Erythroblast (primary cell): ENCODE results near the gene NT5DC2.

Experiments
- DNase-seq, 2 experiments: peaks; one replicate each; lab custom pipeline; 2025; lab: John Stamatoyannopoulos, UW
- GATA1 ChIP-seq: IDR thresholded peaks from 2 replicates; pipeline ENCODE4 v1.6.1; 2011; ENCODE audit warnings: low read depth, mild to moderate bottlenecking, control low read depth, low read length, moderate library complexity
- POLR2A ChIP-seq: IDR thresholded peaks from 2 replicates; pipeline ENCODE4 v1.6.1; 2011; ENCODE audit warnings: mild to moderate bottlenecking, low read length

The NT5DC2 gene

GRCh38 chr3:52547143-52547542, 13.5 kb upstream of the NT5DC2 start:
- no peak for DNase-seq
- TF ChIP-seq POLR2A (no peak), GATA1 (no peak)

GRCh38 chr3:52546111-52546901, 12.6 kb upstream of the NT5DC2 start:
- TF ChIP-seq GATA1 (no peak), POLR2A (no peak)
- DNase-seq: no peak

- TF ChIP-seq GATA1: no peak
- TF ChIP-seq POLR2A: no peak
- no peak for DNase-seq
Measured at GRCh38 chr3:52544937-52545336, 11.3 kb upstream of the NT5DC2 start.

- no peak for TF ChIP-seq POLR2A
- TF ChIP-seq GATA1: no peak
- no peak for DNase-seq
Measured at GRCh38 chr3:52541050-52541449, 7.4 kb upstream of the NT5DC2 start.

GRCh38 chr3:52539010-52539653, 5.5 kb upstream of the NT5DC2 start:
- no peak for DNase-seq
- TF ChIP-seq GATA1 (no peak), POLR2A (no peak)

- no peak for DNase-seq
- TF ChIP-seq POLR2A (no peak), GATA1 (no peak)
Measured at GRCh38 chr3:52537726-52538421, 4.2 kb upstream of the NT5DC2 start.

- TF ChIP-seq GATA1 (no peak), POLR2A (no peak)
- DNase-seq: peak in 1 of 2 experiments; percentile 73
Measured at GRCh38 chr3:52537165-52537620, 3.5 kb upstream of the NT5DC2 start.

- peak; percentile 99 for DNase-seq
- TF ChIP-seq GATA1: no peak
- peak; percentile 92 for TF ChIP-seq POLR2A
Measured at GRCh38 chr3:52536369-52537164, 2.9 kb upstream of the NT5DC2 start, which contains the start of gene UQCC5. Gene UQCC5 (plus strand): TSS chr3:52536605. CDS start chr3:52536756, 151 bp downstream.

GRCh38 chr3:52536112-52536368, 2.4 kb upstream of the NT5DC2 start:
- no peak for DNase-seq
- no peak for TF ChIP-seq POLR2A
- no peak for TF ChIP-seq GATA1

GRCh38 chr3:52535411-52536111, 1.9 kb upstream of the NT5DC2 start:
- DNase-seq: peak in 1 of 2 experiments; percentile 32
- TF ChIP-seq GATA1 (no peak), POLR2A (no peak)

GRCh38 chr3:52534281-52535183, 875 bp upstream of the NT5DC2 start:
- TF ChIP-seq GATA1: no peak
- no peak for TF ChIP-seq POLR2A
- DNase-seq: peak; percentile 37 to 43

- peak; percentile 58 to 67 for DNase-seq
- TF ChIP-seq GATA1 (no peak), POLR2A (peak; percentile 17)
Measured at GRCh38 chr3:52532838-52533622, 627 bp downstream of the NT5DC2 start.
